Medulla oblongata (tissue), 1 donor: ENCODE results near the gene TRIM3.

ENCODE experiments used
- DNase-seq: peaks from one replicate; pipeline ENCODE4 v3.0.0-alpha.2; 2015; ENCODE audit errors: extremely low spot score

Gene TRIM3

GRCh38 chr11:6401464-6401863 lies 72.3 kb downstream of the TRIM3 start:
- no peak for DNase-seq

- peak; percentile 48 for DNase-seq
These were observed 73.1 kb downstream of the TRIM3 start for GRCh38 chr11:6400431-6401345.
